Measurements from ENCODE around the gene BACH2. TPM values are rescaled to one million over a fixed set of nuclear protein-coding genes. Genes with fewer than 3 reads are reported as not detected.

The BACH2 gene
- total and polyA plus RNA-seq, 7 donors = 0.12 to 16.9 (median 5.9) TPM

DNA sequence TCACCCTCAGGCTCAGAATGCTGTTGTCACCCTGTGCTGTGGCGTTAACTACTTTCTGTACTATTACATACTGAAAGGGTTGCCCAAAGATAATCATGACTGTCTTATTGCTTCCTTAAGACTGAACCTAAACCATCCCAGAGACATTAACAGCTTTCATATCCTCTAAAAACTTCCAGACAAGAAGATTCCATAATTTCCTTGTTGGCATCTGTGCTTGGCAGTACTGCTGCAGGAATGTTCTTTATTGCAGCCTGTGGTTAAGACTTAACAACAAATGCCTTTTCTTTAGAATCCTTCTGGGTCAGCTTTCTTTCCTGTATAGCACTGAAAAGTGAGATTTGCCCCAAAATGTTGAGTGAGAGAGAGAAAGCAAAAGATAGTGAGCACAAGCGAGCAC, 292.7 kb downstream of the BACH2 start:
- intact Hi-C loops (cut with DNase I) = loop anchor here in 1 of 2 donors (5.0 kb wide), 1 partner anchor 58 kb away; no protein-coding TSS in a partner anchor
- Histone ChIP-seq H3K27me3 (ENCODE audit: insufficient read depth in 3 of 3, low read length in 2 of 3) (no peaks in the 10 kb centered on the region), H3K36me3 (ENCODE audit: insufficient read depth in 1 of 2, low read depth in 1 of 2) (peaks cover 4 to 26% of the 10 kb centered on the region in 2 donors), H3K9me3 (no peaks in the 10 kb centered on the region), H3K4me3 (no peak overlapping the region), H3K27ac (no peak overlapping the region), H3K4me1 (peaks cover 19% of the 10 kb centered on the region)
- no peak for ATAC-seq
- TF ChIP-seq, protein P1, sequence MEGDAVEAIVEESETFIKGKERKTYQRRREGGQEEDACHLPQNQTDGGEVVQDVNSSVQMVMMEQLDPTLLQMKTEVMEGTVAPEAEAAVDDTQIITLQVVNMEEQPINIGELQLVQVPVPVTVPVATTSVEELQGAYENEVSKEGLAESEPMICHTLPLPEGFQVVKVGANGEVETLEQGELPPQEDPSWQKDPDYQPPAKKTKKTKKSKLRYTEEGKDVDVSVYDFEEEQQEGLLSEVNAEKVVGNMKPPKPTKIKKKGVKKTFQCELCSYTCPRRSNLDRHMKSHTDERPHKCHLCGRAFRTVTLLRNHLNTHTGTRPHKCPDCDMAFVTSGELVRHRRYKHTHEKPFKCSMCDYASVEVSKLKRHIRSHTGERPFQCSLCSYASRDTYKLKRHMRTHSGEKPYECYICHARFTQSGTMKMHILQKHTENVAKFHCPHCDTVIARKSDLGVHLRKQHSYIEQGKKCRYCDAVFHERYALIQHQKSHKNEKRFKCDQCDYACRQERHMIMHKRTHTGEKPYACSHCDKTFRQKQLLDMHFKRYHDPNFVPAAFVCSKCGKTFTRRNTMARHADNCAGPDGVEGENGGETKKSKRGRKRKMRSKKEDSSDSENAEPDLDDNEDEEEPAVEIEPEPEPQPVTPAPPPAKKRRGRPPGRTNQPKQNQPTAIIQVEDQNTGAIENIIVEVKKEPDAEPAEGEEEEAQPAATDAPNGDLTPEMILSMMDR (IDR thresholded peaks at IDR 0.05) = no peak
- DNase-seq = no peak
- 64 to 96% (median 96%) methylated on average over 2 of the region's 2 CpGs for WGBS, 3 donors

DNA sequence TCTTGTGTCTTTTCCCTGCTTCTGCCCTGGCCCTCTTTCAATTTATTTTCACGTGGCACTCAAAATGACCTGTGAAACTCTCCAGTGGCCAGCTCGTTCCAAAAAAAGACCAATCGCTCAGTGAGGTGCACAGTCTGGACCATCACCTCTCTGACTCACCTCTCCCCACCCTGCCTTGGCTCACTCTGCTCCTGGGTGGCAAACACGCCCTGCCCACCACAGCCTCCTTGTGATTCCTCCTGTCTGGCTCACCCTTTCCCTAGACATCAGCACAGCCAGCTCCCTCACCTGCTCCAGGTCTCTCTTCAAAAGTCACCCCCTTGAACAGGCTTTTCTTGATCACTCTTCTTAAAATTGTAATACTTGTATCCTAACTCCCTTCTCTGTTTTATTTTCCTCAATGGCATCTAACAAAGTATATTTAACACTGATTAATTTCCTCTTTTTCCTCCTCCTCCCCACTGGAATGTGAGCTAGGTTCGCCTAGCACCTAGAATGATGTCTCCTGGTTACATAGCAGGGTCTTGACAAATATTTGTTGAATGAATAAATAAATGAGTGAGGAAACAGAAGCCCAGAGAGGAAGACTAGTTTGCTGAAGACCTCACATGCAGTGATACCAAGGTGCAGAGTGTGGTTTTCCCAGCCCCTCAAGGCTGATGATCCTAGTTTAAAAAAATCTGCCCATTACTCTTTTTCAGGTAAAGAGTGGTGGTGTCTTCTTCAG, 293.4 kb downstream of the BACH2 start:
- Histone ChIP-seq H3K27ac (no peak overlapping the region), H3K4me3 (no peak overlapping the region), H3K4me1 (peaks cover 25% of the 10 kb centered on the region), H3K27me3 (ENCODE audit: insufficient read depth in 3 of 3, low read length in 2 of 3) (no peaks in the 10 kb centered on the region), H3K9me3 (no peaks in the 10 kb centered on the region), H3K36me3 (ENCODE audit: insufficient read depth in 1 of 2, low read depth in 1 of 2) (peaks cover 4 to 21% of the 10 kb centered on the region in 2 donors)
- intact Hi-C loops (cut with DNase I) = loop anchor here in 1 of 2 donors (5.0 kb wide), 1 partner anchor 59 kb away; no protein-coding TSS in a partner anchor
- TF ChIP-seq, protein P1 (IDR thresholded peaks at IDR 0.05) = no peak
- ATAC-seq (peak in 1 of 4 donors; percentile 28), DNase-seq (no peak)
- WGBS, 3 donors = 77 to 88% (median 84%) methylated on average over 5 of the region's 5 CpGs

GRCh38 chr6:90000864-90001731, 295.5 kb downstream of the BACH2 start:
- Histone ChIP-seq H3K27ac (peak overlapping the region; percentile 15), H3K36me3 (ENCODE audit: insufficient read depth in 1 of 2, low read depth in 1 of 2) (peaks cover 0 to 3% of the 10 kb centered on the region in 2 donors), H3K4me3 (no peak overlapping the region), H3K27me3 (ENCODE audit: insufficient read depth in 3 of 3, low read length in 2 of 3) (no peaks in the 10 kb centered on the region), H3K4me1 (peaks cover 30% of the 10 kb centered on the region), H3K9me3 (no peaks in the 10 kb centered on the region)
- peak in 1 of 4 donors; percentile 35 for ATAC-seq
- WGBS, 3 donors = 90 to 98% (median 93%) methylated on average over 5 of the region's 5 CpGs
- intact Hi-C loops (cut with DNase I) = loop anchor here in 1 of 2 donors (5.0 kb wide), 1 partner anchor 61 kb away; no protein-coding TSS in a partner anchor
- no peak for DNase-seq
- TF ChIP-seq, protein P1 (IDR thresholded peaks at IDR 0.05) = no peak

- H3K27me3 ChIP-seq (ENCODE audit: insufficient read depth in 3 of 3, low read length in 2 of 3) = no peaks in the 10 kb centered on the region
- peaks cover 30% of the 10 kb centered on the region for H3K4me1 ChIP-seq
- 72 to 93% (median 78%) methylated on average over 8 of the region's 8 CpGs for WGBS, 3 donors
- no peak overlapping the region for H3K4me3 ChIP-seq
- ATAC-seq = peak; percentile 82 to 89 (median 84)
- H3K36me3 ChIP-seq (ENCODE audit: insufficient read depth in 1 of 2, low read depth in 1 of 2) = no peaks in the 10 kb centered on the region
- intact Hi-C loops (cut with DNase I) = loop anchor here in 1 of 2 donors (5.0 kb wide), 1 partner anchor 62 kb away; no protein-coding TSS in a partner anchor
- H3K27ac ChIP-seq = peak overlapping the region; percentile 15
- no peak for DNase-seq
- H3K9me3 ChIP-seq = no peaks in the 10 kb centered on the region
- TF ChIP-seq, protein P1 (IDR thresholded peaks at IDR 0.05) = no peak
These were observed 296.5 kb downstream of the BACH2 start for GRCh38 chr6:89999945-90000825.
